Measurements from ENCODE around the gene ATP5PD. TPM values are rescaled to one million over a fixed set of nuclear protein-coding genes. Genes with fewer than 3 reads are reported as not detected.

ATP5PD gene
- total and polyA plus RNA-seq, 2 of the 13 experiments (the other 11 are each of a cell fraction or from before 2014, with no cell fraction given): 158 to 428 TPM

- TF ChIP-seq AHDC1 (CRISPR knock-in tag; IDR thresholded peaks at IDR 0.05; ENCODE audit: borderline replicate concordance): peak; percentile 66; the same call in 1 of the 2 replicates
- no peak for TF ChIP-seq RAD51 (IDR thresholded peaks at IDR 0.05; ENCODE audit: borderline replicate concordance)
- peak; percentile 98 for TF ChIP-seq POGK (CRISPR knock-in tag; conservative IDR thresholded peaks at IDR 0.05)
- TF ChIP-seq ZNF616 (CRISPR knock-in tag; IDR thresholded peaks at IDR 0.05; ENCODE audit: low read depth): peak; percentile 47; the same call in 1 of the 2 replicates
- TF ChIP-seq ESRRA (CRISPR knock-in tag; IDR thresholded peaks at IDR 0.05; ENCODE audit: low read depth): peak; percentile 87
- TF ChIP-seq ZKSCAN1 (IDR thresholded peaks at IDR 0.05; ENCODE audit: low read length): no peak; the same call in 1 of the 2 replicates
- TF ChIP-seq KLF16 (CRISPR knock-in tag; IDR thresholded peaks at IDR 0.05): peak in 1 of 2 experiments; percentile 100; a peak in 3 of 4 replicates
- peak; percentile 81 for TF ChIP-seq MLX (CRISPR knock-in tag; IDR thresholded peaks at IDR 0.05)
Observed at GRCh38 chr17:75012346-75013091, 34.2 kb downstream of the ATP5PD start, which contains the start of gene MRPL58 (continued).
